ENCODE data around the gene SHD. TPM values are rescaled to one million over a fixed set of nuclear protein-coding genes. Genes with fewer than 3 reads are reported as not detected.

SHD gene
- total and polyA plus RNA-seq, 2 donors (not counting 3 experiments of a cell fraction or from before 2014, with no cell fraction given) = not detected

- H3K4me2 ChIP-seq (ENCODE audit: insufficient read depth, low read length) = no peak overlapping the region
- H3K36me3 ChIP-seq (ENCODE audit: control insufficient read depth in 2 of 2, extremely low read depth in 1 of 2, insufficient read depth in 2 of 2, low read length in 2 of 2) = peaks cover 0 to 8% of the 10 kb centered on the region in 2 experiments
- H3K4me1 ChIP-seq (ENCODE audit: control insufficient read depth, extremely low read depth, insufficient read depth, low read length) = no peaks in the 10 kb centered on the region
- no TSS peak for BruUV-seq (replicated peaks)
- intact Hi-C loops (cut with micrococcal nuclease) = loop anchor here (10.0 kb wide), 1 partner anchor 861 kb away; no protein-coding TSS in a partner anchor
- no peaks in the 10 kb centered on the region for H3K9me1 ChIP-seq (replicated peaks; ENCODE audit: control insufficient read depth, extremely low read depth, insufficient read depth, low read length)
- H3K27me3 ChIP-seq (ENCODE audit: control insufficient read depth in 2 of 2, insufficient read depth in 2 of 2, low read length in 2 of 2) = no peaks in the 10 kb centered on the region
- DNase-seq (ENCODE audit: low read depth, low spot score) (no peak), FAIRE-seq (no peak)
- H3K4me3 ChIP-seq (replicated peaks in 1 of 3; ENCODE audit: insufficient read depth in 1 of 3, low read depth in 1 of 3, low read length in 3 of 3) = no peak overlapping the region
- H2AFZ ChIP-seq (ENCODE audit: low read depth, low read length) = no peak overlapping the region
- H3K79me2 ChIP-seq (ENCODE audit: control insufficient read depth, insufficient read depth, low read length) = no peaks in the 10 kb centered on the region
- no peak for TF ChIP-seq POLR2A (IDR thresholded peaks at IDR 0.05; ENCODE audit: low read depth, low read length)
- TF ChIP-seq FOS (IDR thresholded peaks at IDR 0.05; ENCODE audit: borderline replicate concordance, insufficient read depth, low read length) = no peak
- TF ChIP-seq JUN (IDR thresholded peaks at IDR 0.05; ENCODE audit: borderline replicate concordance, insufficient read depth, insufficient read length, low read depth) = no peak
- no peak for TF ChIP-seq EZH2 (IDR thresholded peaks at IDR 0.05; ENCODE audit: borderline replicate concordance, low read depth, low read length, severe bottlenecking)
- no peak for TF ChIP-seq CTCF (IDR thresholded peaks at IDR 0.05; ENCODE audit: extremely low read depth in 1 of 2, insufficient read depth in 1 of 2, low read depth in 1 of 2, low read length in 2 of 2)
- no peak for TF ChIP-seq GATA2 (IDR thresholded peaks at IDR 0.05; ENCODE audit: insufficient read depth, insufficient read length, low read depth, low read length)
- no peak for TF ChIP-seq POLR2AphosphoS5 (IDR thresholded peaks at IDR 0.05; ENCODE audit: insufficient read depth, low read depth, low read length)
- no peak for TF ChIP-seq MAX (IDR thresholded peaks at IDR 0.05; ENCODE audit: insufficient read depth, insufficient read length)
- TF ChIP-seq MYC (IDR thresholded peaks at IDR 0.05; ENCODE audit: low read depth, low read length) = no peak
- H3K9me3 ChIP-seq (replicated peaks; ENCODE audit: control insufficient read depth, insufficient read depth, low read length) = no peaks in the 10 kb centered on the region
- CTCF ChIA-PET = interaction anchor here (1.1 to 1.3 kb wide), 2 partner anchors 24 to 38 kb away, joined by 3 read pairs; no protein-coding TSS in a partner anchor
- POLR2A ChIA-PET = no interaction called here
- H4K20me1 ChIP-seq (replicated peaks; ENCODE audit: control insufficient read depth, extremely low read depth, insufficient read depth, low read length) = no peaks in the 10 kb centered on the region
- dilution Hi-C loops (cut with MboI; ENCODE audit: extremely low pct_ligation_motif_present, low sequenced_read_pairs) = no loop called here
- no peak overlapping the region for H3K9ac ChIP-seq (replicated peaks; ENCODE audit: extremely low read depth, insufficient read depth, low read length)
- no peak overlapping the region for H3K27ac ChIP-seq (ENCODE audit: insufficient read depth, low read depth, low read length)
Measured at GRCh38 chr19:4313847-4314490, 34.9 kb downstream of the SHD start.
